ENCODE measurements around the gene STAP1. TPM values are rescaled to one million over a fixed set of nuclear protein-coding genes. Genes with fewer than 3 reads are reported as not detected.
"Not testable (repeated sequence)": the region's sequence is repeated elsewhere in the genome, so short reads cannot be mapped to it uniquely, and the experiment has no call there.

Gene STAP1
- polyA plus RNA-seq, 1 donor = 0.09 TPM

DNA sequence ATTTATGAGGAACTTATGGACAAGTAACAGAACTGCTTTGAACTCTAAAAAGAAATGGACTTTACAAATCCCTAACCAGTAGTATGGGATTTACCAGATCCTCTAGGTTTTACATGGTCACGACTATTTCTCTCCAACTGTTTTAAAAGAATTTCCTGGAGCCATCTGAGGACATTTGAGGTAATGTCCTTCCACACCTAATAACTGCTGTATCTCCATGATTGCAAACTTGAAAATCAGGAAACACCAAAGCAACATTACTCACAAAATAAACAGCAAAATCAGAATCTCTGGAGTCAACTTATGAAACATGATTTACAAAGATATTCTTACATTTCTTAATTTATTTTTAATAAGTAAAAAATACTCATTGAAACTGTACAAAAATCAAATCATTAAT is 58.0 kb downstream of the STAP1 start:
- no peak for DNase-seq (ENCODE audit: low read depth)

DNA sequence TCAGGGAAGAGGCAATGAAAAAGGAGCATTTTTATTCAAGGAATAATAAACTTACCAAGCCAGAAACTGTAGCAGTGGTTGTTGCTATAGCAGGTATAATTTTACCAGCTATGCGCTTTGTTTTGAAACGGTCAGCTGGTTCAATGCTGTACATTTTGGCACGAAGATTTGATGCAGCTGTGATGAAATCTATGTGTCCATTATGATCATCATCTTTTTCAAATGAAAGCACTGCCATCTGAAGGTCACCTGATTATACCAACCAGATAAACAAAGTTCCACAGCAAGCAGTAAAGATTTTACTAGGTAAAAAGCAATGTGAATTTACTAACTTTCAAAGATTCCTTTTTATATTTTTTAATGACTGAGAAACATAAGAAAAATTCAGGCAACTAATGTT is 66.4 kb downstream of the STAP1 start:
- DNase-seq (ENCODE audit: low read depth) = no peak

DNA sequence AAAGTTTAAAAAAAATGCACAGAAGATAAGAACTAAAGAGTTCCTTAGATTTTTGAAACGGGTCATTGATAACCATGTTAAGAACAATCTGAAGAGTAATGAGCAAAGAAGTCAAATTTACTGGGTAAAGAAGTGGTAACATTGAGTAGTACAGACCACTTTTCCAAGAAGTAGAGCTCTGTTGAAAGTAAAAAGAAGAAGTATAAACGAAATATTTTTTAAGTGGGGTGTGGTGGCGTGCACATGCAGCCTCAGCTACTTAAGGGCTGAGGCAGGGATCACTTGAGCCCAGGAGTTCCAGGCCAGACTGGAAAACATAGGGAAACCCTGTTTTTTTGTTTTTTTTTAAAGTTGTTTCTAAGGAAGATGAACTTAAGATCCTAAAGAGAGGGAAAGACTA is 74.0 kb downstream of the STAP1 start:
- no peak for DNase-seq (ENCODE audit: low read depth)

DNA sequence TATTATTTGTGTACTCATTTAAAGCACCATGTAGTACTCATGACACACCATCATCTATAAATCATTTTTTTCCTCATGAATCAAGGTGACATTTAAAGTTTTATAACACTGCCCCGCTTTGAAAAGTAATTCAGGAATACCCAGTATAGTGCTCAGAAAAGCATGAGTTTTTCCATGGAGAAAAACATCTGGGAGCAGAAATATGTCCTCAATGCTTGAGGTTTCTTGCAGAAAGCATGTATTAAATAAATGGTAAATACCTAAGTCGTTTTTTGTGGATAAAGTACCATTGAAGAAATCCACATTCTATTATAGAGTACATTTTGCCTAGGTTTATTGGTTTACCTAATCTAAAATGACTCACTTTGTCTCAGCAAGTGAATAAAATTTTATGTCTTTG is 76.2 kb downstream of the STAP1 start:
- no peak for DNase-seq (ENCODE audit: low read depth)

DNA sequence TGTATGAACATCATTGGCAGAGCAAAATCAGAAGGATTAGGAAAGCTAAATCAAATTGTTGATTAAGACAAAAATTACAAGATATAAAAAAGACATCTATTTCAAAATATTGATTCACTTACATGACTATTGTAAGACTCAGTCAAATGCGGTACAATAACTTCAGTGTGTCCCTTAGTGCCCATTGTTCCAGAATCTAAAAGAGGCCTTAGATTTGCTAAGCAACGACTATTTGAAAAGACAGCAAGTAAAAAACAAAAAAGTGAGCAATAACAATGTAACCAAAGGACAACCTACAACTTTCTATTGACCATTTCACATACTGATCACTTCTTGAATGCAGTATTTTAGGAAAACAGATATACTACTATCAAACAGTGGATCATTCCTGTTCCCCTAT is 76.8 kb downstream of the STAP1 start:
- no peak for DNase-seq (ENCODE audit: low read depth)

DNA sequence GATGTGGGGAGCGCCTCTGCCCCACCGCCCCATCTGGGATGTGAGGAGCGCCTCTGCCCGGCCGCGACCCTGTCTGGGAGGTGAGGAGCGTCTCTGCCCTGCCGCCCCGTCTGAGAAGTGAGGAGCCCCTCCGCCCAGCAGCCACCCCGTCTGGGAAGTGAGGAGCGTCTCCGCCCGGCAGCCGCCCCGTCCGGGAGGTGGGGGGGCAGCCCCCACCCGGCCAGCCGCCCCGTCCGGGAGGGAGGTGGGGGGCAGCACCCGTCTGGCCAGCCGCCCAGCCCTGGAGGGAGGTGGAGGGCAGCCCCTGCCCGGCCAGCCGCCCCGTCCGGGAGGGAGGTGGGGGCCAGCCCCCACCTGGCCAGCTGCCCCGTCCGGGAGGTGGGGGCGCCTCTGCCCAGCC is 78.5 kb downstream of the STAP1 start:
- not testable (repeated sequence) for DNase-seq (ENCODE audit: low read depth)

DNA sequence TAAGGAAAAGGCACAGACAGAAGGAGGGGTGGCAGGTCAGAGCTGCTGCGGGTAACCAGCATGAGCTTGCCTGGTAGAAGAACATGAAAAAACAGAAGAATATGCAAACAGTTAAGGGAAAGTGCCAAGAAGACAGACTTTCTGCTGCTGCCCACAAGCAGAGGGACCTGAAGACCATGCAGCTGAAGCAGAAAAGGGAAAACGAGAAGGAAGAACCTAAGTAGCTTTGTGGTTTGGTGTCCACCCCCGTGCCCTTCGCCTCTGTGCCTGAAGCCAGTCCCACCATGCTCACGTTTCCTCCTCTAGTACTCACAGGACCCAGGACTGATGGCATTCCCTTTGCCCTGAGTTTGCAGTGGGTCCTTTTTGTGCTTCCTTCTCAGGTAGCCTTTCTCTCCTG is 79.6 kb downstream of the STAP1 start:
- no peak for DNase-seq (ENCODE audit: low read depth)

DNA sequence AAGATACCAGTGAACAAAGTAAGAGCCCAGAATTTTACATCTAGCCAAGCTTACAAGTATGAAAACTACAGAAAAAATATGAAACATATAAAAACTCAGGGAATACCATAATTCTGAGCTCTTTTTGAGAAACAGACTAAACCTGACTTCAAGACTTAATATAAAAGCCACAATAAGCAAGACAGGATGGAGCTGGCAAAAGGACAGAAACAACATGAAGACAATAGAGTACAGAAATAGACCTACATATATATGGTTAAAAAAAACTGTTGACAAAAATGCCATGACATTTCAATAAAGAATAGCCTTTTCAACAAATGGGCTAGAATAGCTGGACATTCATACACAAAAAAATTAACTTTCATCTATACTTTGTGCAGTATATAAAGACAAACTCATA is 93.0 kb downstream of the STAP1 start:
- DNase-seq (ENCODE audit: low read depth) = no peak

Other genes with a start within 250 kb of the STAP1 start
- 14.6 TPM for gene CENPC, start 13.2 kb upstream of the STAP1 start, polyA plus RNA-seq (ENCODE audit: insufficient read length)
- 48.7 TPM for gene UBA6, start 142.4 kb downstream of the STAP1 start, polyA plus RNA-seq (ENCODE audit: insufficient read length)
- 0.52 TPM for gene GNRHR, start 195.7 kb downstream of the STAP1 start, polyA plus RNA-seq (ENCODE audit: insufficient read length)